Measurements from ENCODE around the gene TBXAS1.
A peak's percentile ranks its signal among the peaks of the same experiment; 100 is the strongest.

Gene TBXAS1

GRCh38 chr7:139857791-139858190, 28.7 kb downstream of the TBXAS1 start:
- DNase-seq = no peak

GRCh38 chr7:139860090-139860775, 31.2 kb downstream of the TBXAS1 start:
- no peak for DNase-seq

GRCh38 chr7:139861803-139862202, 32.7 kb downstream of the TBXAS1 start:
- no peak for DNase-seq

- DNase-seq = no peak
Observed at GRCh38 chr7:139866047-139866837, 37.2 kb downstream of the TBXAS1 start.

DNA sequence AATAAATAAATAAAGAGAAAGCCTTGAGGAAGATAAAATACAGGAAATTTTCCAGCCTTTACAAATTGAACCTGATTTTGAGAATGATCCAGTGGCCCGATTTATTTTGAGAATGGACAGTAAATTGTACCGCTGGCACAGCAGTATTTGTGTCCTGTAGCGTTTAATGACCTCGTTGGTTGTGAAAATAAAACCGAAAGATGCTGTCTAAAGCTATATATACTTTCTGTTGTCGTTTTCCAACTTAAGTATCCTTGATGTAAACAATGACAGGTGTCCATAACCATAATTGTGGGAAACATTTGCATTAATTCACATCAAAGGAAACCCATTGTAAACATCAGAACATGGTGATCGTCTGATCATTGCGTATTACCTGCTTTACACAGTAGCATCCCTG, 38.8 kb downstream of the TBXAS1 start:
- DNase-seq = no peak

- DNase-seq = no peak
Observed at GRCh38 chr7:139869886-139870285, 40.8 kb downstream of the TBXAS1 start.

- DNase-seq = no peak
Observed at GRCh38 chr7:139870380-139870779, 41.3 kb downstream of the TBXAS1 start.

GRCh38 chr7:139871331-139871730, 42.3 kb downstream of the TBXAS1 start:
- DNase-seq = no peak

DNA sequence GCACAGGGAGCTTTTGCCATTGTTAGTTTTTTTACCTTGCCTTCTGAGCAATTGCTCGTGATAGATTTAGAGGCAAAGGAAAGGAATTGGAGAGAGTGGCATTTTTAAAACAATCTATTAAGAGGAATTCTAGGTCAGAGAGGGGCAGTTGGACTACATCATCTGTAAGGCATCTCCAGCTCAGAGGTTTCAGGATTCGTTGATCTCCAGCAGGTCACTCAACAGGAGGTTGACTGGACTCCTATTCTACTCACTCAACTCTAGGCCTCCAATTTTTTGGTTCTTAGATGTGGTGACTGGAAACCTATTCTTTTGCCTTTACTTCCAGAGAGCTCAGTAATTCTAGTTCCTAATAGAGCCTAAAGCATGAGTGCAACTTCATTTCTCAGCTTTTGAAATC, 42.8 kb downstream of the TBXAS1 start:
- DNase-seq = no peak

- DNase-seq = no peak
Observed at GRCh38 chr7:139873593-139874301, 44.7 kb downstream of the TBXAS1 start.

DNA sequence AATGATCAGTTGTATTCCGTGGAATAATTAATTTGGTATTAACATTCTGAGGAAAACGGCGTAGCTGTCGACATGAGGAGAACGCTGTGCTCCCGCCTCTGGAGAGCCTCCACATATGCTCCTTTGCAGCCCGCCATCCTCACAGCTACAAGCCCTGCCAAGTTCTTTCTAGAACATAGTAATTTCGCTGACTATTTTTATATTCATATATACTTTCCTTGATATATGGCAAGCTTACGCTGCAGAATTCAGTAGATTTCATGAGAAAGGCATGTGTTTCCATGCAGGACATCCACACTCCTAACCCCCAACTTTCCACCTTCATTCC, 45.2 kb downstream of the TBXAS1 start:
- DNase-seq = no peak

DNA sequence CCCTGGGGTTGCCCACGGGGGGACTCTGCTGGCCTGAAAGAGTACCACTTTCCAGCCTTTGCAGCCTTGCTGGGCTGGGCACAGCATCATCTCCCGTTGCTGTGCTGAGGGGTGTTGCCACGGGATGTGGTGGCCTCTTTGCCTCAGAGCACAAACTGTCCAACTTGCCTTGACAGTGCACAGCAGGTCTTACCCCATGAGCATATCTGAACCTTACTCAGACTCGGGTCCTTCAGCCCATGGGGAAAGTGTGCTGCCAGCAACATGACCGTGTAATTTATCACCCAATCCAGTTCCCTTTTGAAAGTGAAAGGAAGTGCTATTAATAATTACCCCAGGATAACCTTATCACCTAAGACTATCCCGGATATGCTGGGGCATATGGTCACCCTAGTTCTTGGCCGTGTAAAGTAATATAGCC, 46.8 kb downstream of the TBXAS1 start:
- no peak for DNase-seq

DNA sequence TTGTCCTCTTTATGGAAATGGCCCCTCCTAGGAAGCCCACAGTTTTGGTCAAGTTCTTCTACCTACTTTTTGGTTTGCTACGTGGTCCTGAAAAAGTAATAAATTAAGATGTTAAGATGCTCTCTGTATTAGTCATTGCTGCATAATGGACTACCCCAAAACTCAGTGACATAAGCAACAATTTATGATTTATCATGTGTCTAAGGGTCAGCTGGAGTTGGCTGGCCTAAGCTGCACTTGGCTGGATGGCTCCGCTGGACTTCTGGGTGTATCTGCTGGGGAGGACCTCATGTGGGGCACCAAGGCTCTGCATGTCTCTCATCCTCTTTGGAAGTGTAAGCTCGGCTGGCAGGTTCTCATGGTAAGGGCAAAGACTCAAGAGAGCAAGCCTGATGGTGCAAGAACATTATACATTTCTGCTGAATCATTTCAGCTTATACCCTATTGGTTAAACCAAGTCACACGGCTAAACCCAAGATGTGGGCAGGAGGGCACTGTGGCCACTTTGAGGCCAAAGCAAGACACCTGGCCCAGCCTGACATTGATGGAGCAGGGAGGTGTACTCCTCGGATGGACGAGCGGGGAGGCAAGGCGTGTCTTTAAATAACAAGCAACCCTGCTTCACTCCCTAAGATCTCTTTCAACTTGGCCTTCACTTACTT, 47.7 kb downstream of the TBXAS1 start:
- DNase-seq = no peak

DNA sequence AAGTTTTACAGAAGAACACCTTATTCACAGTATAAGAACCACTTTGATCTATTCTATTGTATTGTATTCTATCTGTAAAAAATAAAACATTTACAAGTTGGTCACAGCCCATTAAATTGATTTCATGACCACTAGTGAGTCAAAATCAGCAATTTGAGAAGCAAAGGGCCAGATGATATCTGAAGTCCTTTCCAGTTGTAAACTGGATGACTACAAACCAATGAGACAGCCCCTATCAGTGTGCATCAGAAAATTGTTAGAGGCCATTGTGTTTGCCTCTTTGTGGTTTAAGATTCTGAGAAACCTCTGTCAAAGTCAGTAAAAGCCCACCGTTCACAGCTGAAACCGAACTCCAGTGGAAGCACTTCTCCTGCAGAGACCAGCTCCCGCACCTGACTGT, 54.8 kb downstream of the TBXAS1 start:
- no peak for DNase-seq

DNA sequence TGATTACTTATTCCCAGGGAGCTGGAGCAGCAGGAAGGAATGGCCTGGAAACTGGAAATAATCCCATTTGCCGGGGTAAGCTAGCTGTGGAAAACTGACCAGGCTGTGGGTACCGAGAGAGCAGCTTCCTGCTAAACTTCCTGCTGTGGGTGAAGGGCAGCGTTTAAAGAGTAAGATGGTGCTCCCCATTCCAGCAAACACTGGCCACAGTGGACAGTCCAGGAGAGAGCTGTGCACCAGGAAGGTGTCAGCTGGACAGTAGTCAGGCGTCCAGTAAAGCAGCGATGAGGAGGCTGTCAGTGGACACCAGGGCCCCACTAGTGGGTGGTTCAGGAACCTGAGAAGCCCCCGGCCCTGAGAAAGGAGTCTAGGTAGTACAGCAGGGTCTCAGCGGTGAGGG, 55.4 kb downstream of the TBXAS1 start:
- no peak for DNase-seq

- no peak for DNase-seq
Observed at GRCh38 chr7:139885511-139885910, 56.4 kb downstream of the TBXAS1 start.

DNA sequence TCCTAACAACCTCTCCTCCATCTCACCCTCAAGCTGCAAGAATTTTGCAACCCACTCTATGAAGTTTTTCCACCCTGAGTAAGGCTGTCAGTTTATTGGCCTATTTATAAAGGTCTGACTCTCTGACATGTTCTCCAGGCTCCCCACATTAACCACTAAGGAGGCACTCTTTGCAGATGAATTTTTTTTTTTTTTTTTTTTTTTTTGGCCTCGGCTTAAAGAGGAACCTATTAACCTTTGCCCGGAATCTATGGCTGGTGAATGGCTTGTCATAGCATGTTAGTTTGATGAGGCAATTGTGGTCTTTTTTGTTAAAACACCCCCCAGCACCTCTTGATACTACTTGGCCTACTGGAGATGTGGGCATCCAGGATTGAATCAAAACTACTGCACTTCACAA, 57.1 kb downstream of the TBXAS1 start:
- DNase-seq = peak; percentile 11

DNA sequence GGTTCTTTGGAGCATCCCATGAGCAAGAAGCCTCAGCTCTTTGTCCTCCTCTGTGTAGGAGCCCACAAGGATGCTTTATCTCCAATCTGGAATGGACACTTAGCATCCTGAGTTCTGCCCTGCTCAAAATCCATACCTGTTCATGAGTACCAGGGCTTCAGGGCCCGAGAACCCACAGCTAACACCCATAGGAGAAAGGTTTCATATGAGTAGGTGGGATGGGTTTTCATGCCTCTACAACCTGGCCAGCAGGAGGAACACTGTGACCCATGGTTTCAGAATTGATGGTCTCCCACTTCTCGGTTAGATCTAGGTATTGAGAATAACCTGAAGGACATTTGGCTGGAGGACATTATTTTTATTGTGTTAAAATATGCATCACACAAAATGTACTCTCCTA, 57.8 kb downstream of the TBXAS1 start:
- no peak for DNase-seq

- no peak for DNase-seq
Observed at GRCh38 chr7:139887992-139888481, 59.0 kb downstream of the TBXAS1 start.

DNA sequence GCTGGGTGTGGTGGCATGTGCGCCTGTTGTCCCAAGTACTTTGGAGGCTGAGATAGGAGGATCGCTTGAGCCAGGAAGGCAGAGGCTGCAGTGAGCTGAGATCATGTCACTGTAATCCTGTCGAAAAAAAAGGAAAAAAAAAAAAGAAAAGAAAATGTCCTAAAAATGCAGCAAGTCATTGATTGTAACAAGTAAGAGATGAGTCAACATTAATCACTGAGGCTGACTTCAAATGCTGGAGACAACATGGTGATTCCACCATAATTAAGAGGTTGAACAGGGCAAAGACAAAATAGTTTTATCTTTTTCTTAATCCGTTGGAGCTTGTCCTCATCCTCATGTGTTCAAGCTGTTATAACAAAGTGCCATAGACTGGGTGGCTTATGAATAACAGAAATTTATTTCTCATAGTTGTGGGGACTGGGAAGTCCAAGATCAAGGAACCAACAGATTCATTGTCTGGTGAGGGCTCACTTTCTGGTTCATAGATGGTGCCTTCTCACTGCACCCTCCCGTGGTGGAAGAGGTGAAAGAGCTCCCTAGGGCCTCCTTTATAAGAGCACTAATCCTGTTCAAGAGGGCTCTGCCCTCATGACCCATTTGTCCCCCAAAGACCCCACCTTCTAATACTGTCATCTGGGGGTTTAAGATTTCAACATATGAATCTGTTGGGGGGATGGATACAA, 60.3 kb downstream of the TBXAS1 start:
- DNase-seq = no peak

- no peak for DNase-seq
Observed at GRCh38 chr7:139893461-139893860, 64.4 kb downstream of the TBXAS1 start.

DNA sequence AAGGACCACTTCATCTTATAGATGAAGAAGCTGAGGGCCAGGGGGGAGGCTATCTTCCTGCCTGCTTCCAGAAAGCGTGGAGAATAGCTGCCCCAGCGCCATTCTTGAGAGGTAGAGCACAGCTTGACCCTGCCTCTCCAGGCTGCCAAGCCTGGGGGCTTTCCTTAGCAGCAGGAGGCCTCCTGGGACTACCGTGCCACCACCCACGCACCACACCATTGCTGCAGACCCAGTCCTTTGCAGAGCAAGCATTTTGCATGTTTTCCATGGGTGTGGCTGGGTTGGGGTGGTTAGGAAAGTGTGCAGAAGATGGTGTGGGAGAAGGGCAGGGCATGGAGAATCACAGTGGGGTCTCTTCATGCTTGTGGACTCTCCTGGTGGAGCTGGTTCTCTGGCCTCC, 64.9 kb downstream of the TBXAS1 start:
- peak; percentile 52 for DNase-seq

Measured in DMS79 (cell line).